Stimulated activated CD4-positive, alpha-beta T cell treated with anti-CD3 and anti-CD28 coated beads, TNF-alpha, amount 100 ng/mL, for 24 hours (primary cell): ENCODE data around the gene IGF2.
"Not testable (repeated sequence)": the region's sequence is repeated elsewhere in the genome, so short reads cannot be mapped to it uniquely, and the experiment has no call there.

Source experiments
- DNase-seq, 3 experiments: peaks; one replicate each; pipeline ENCODE4 v3.0.0-alpha.2; 2020; ENCODE audit warnings: low read depth in 3 of 3

The IGF2 gene

DNA sequence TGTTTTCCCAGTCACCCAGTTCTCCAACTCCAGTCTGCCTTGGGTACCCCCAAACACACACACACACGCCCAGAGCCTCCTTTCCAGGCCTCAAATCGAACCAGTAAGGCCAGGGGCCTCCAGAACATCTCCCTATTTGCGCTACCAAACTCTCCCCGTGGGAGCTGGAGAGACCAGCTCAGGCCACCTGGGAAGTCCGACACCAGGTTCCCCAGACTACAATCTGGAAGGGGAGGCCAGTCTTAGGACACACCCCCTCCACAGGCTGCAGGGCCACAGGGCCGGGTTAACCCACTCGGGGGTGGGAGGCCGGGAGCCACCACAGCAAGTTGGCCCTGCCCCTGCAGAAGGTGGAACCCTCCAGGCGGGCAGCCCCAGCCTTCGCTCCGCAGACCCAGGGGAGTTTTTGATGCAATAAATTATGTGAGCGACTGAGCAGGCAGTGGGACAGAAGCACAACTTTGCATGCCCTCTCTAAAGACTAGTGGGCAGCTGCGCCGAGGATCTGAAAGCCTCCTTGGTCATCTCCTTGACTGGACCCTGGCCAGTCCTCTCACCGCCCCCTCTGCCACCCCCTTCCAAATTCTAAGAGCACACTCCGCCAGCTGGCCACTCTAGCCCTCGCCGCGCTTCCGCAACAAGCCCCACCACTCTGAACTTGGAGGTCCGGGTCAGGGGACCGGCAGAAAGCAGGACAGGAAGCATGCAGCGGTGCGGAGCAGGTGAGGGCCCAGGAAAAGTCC lies 2.8 kb downstream of the IGF2 start:
- DNase-seq: no peak

DNA sequence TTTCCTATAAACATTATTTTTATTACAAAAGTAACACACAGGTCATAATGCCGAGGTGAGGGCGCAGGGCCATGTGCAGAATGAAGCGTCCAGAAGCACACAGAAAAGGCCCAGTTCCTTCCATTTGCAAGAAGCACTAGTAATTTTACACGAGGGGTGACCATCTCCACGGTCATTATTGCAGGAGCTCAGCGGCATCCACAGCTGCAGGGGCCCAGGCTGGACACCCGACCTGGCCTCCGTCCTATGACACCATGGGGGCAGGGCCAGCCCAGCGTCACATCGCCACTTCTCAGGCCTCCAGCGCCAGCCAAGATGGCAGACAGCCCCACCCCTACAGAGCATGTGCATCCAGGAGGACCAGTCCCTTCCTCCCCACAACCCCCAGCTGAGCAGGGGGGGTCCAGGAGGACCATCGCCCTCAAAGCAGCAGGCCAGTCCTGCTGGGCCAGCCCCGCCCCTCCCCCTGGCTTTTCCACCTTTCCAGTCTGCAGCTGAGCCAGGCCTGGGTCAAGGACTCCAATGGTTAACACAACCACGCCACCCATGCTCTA lies 3.5 kb downstream of the IGF2 start:
- no peak for DNase-seq

DNA sequence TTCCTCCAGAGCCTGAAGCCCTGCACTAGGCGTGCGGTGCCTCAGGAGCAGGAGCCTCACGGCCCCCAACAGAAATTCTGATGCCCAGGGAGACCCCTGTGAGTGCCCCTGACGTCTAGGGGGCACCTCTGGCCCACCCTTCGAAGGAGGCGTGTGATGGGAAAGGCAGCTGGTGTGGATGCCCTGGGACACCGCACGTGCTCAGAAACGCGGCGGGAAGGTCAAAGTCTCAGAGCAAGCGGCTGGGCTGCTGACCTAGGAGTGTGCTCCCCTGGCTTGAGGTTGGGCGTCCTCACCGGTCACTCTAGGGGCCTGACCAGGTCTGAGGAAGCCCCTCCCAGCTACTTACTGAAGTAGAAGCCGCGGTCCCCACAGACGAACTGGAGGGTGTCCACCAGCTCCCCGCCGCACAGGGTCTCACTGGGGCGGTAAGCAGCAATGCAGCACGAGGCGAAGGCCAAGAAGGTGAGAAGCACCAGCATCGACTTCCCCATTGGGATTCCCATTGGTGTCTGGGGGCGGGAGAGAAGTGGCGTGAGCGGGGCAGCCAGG lies 4.1 kb downstream of the IGF2 start:
- no peak for DNase-seq

DNA sequence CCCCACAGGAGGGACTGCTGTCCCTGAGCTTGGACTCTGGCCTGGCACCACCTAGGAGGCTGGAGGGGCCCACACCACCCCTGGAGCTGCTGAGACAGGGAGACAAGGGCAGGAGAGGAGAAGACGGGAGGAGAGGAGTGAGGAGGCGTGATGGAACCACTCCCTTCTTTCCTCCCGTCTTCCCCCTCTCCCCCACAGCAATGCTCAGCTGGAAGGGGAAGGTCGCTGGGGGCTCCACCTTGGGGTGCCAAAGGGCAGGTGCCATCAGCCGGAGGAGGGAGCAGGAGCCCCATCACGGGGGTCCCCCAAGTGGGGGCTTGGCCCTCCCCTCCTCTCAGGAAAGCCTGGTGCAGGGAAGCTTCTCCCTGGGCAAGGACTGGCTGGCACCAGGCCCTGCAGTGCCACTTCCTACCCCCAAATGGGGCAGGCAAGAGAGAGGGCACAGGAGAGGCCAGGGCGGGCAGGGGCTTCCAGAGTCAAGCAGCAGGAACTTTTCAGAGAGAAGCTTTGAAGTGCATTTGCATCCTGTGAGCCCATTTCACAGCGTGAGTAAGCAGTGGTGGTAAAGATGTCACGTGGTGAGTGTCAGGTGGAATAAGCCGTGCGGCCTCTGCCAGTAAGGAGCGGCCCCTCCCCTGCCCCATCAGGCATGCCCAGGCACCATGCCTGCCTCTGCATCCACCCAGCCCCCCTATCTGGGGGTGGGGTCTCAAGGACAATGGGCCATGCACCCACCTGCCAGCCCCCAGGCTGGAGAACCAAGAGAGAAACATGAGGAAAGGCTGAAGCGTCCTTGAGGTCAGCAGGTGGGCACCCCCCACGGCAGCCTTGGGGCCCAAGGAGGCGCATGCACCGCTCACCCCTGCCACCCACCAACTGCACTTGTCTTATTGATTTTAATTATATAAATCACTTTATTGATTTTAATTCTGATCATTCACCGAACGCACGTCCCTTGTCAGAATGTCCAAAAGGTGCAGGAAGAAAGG lies 4.9 kb downstream of the IGF2 start:
- DNase-seq: no peak

DNA sequence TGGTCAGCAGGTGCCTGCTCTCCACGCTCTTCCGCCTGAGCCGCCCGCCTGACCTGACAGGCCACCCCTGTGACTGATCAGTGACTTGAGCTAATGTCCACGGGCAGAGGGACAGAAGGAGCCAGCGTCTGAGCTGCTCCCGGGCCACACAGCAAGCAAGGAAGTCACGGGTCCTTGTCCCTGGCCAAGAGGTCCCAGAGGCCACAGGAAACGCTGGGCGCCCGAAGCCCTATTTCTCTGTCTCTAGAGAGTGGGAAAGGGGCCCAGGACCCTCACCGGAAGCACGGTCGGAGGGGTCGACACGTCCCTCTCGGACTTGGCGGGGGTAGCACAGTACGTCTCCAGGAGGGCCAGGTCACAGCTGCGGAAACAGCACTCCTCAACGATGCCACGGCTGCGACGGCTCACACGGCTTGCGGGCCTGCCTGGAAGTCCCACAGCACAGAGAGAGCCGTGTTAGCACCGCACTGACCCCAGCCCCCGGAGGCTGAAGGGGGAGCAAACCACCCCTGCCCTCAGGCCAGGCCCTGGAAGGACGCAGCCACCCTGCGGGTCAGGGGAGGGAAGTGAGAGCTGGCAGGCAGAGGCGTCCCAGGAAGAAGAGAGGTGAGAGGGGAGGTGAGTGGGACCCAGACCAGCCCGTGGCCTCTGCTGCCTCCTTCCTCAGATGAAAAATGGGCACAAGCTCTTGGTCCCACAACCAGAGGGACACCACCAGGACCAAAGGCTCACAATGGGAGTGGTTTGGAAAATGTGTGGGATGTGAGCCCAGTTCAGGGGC lies 5.8 kb downstream of the IGF2 start:
- DNase-seq: no peak

DNA sequence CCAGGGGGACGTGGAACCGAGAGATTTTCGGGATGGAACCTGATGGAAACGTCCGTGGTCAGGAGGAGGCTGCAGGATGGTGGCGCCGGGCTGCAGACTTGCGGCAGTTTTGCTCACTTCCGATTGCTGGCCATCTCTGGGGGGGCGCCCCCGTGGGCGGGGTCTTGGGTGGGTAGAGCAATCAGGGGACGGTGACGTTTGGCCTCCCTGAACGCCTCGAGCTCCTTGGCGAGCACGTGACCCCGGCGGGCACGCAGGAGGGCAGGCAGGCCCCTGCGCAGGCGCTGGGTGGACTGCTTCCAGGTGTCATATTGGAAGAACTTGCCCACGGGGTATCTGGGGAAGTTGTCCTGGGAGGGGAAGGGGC lies 6.3 kb downstream of the IGF2 start:
- no peak for DNase-seq

DNA sequence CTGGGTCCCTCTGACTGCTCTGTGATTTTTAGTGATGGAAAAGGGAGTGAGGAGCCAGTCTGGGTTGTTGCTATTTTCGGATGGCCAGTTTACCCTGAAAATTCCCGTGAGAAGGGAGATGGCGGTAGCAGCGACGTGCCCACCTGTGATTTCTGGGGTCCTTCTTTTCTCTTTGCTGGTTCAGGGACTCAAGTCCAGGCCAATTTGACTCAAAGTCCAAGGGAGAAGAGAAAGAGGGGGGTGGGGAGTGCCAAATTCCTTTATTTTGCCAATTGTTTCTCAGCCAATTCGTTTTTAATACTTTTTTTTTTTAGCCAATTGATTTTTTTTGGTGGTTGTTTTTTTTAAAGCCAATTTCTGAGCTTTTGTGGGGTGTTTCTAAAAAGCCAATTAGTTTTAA lies 6.9 kb downstream of the IGF2 start:
- DNase-seq: no peak

DNA sequence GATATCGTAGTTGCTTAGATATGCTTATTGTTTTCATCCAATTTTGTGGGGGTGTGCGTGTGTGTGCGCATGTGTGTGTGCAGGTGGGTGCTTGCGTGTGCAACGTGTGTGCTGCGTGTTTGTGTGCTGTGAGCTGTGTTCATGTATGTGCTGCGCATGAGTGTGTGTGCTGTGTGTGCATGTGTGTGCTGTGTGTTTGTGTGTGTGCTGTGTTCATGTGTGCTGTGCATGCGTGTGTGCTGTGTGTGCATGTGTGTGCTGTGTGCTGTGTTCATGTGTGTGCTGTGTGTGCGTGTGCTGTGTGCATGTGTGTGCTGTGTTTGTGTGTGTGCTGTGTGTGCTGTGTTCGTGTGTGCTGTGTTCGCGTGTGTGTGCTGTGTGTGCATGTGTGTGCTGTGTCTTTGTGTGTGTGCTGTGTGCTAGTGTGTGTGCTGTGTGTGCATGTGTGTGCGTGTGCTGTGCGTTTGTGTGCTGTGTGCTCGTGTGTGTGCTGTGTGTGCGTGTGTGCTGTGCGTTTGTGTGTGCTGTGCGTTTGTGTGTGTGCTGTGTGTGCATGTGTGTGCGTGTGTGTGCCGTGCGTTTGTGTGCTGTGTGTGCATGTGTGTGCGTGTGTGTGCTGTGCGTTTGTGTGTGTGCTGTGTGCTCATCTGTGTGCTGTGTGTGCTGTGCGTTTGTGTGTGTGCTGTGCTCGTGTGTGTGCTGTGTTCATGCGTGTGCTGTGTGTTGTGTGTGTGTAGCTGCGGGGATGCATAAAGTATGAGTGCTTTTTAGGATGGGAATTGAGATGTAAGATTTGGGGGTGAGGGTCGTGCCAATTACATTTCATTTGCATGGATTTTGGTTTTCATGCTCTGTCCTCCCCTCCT lies 7.6 kb downstream of the IGF2 start:
- no peak for DNase-seq

DNA sequence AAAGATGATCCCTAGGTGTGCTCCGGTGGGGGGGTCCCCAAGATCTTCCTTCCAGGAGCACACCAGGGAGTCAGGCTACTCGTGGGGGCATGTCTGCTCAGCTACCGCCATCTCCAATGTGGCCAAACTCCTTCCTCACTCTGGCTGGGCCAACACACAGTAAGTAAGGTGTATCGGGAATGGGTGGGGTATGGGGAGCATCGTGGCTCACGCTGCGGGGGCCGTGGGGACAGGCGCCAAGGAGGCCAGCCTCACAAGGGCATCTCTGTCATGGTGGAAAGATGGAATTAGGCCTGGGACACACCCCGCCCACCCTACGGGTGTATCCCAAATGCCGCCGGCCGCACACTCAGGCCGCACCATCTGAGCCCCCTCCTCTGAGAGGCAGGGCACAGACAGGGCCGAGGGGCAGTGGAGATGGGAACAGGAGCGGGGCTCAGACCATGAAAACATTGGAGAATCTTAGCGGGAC lies 8.3 kb downstream of the IGF2 start:
- no peak for DNase-seq

DNA sequence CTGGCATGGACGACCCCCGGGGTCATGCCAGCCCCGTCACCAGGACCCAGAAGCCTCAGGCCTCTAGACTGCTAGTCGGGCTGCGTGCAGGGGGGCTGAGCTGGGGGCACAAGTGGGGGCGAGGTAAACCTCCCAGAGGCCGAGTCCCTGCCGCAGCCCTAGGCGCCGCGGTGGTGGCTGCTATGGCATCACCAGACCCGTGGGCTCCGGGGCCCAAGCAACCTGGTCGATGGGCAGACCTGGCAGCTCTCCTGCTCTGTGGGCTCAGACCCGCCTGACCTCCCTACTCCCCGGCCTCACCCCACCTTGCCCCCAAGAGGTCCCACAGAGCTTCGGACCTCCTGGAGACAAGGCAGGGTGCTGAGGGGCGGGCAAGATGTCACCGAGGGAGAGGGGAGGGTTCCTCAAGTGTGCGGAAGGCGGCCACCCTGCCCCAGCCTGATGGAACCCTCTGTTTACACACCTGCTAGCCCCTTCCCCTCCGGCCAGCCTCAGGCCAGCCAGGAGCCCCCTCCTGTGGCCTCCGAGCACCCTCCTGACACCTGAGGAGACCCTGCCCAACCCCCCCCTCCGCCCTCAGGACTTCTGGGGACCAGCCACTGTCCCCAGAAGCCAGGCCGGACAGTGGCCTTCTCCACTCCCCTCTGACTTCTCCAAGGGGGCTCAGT lies 9.4 kb downstream of the IGF2 start:
- DNase-seq: no peak

DNA sequence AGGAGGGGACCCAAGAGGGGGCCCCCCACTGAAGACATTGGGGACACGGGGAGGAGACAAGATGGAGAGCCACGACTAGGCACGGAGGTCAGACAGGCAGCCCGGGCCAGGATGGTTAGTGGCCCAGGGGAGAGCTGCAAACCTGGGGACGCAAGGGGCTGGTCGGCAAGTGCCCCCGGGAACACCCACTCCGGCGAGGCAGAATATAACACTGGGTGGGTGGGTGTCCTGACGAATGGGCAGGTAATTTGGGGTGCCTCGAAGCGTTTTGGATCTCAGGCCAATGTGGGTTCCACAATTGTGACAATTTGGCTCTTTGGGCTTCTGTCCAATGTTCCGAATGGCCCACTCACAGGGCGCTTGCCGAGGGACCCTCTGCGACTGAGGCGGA lies 9.9 kb downstream of the IGF2 start:
- no peak for DNase-seq

DNA sequence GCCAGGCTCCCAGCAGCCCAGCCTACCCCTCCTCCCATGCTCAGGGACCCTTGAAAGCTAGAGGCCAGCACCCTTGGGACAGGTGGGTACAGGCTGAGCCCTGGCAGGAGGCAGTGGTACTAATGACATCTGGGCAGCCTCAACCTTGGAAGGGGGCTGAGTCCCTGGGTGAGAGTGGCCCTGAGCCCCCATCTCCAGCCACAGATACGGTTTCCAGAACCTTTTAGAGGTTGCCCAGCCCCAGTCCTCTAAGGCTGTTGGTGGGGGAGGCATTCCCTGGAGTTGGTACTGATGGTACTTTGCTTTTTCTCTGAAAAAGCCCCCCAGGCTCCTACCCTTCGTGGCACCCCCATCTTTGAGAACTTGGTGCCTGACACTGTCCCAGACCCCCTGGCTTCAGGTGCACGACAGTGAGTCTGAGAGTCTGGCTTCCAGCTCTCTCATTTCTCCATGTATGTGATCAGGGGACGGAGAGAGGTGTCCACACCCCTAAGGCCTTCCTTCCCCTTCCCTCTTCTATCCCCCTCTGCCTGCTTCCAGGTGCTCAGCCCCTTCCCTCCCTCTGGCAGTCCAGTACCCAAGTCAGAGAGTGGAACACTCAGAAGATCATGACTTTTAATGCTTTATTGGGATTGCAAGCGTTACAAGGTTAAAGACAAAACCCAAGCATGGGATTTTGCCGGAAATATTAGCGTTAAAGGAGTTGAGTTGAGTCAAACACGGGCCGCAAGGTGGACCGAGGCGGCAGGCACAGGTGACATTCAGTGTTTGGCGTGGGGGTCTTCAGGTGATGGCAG lies 10.5 kb downstream of the IGF2 start:
- DNase-seq: no peak

DNA sequence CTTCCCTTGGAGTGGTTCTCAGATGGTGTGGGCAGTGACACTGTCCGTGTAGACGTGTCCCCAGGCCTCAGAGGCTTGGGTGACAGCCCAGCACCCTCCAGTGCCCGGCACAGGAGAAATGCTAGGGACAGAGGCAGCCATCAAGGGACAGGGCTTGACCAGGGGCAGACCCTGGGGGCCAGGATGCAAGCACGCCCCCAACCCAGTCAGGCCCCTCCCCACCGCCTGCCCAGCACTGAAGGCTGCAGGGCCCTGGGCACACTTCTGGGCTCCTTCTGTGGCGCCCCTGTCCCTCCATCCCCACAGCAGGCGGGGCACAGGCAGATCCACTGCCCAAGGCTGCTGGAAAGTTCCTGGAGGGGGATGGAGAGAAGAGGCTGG lies 11.1 kb downstream of the IGF2 start:
- no peak for DNase-seq

DNA sequence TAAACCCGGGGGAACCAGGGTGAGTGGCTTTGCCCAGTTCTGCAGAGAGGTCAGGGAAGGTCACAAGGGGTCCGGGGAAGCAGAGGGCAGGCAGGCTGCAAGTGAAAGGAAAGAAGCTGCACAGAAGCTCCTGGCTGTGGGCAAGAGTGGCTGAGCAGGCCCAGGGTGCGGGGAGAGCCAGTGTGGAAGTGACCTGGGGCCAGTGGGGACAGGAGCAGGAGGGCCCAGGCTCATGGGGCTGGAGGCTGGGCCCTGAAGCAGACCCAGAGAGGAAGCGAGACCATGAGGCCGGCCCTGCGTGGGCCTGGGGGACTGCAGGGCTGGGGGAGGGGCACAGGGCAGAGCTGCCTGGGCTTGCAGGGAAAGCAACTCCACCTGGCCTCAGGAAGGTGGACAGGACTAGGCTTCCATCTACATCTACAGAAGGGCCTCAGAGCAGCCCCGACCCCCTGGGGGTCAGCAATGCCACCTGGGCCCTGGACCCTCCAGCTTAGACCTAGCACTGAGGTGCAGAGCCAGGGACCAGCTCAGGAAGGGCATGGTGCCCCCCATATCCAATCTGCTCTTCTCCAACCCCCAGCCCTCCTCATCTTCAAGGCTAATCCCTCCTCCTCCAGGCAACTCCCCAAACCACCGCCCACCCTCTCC lies 11.6 kb downstream of the IGF2 start:
- DNase-seq: no peak

DNA sequence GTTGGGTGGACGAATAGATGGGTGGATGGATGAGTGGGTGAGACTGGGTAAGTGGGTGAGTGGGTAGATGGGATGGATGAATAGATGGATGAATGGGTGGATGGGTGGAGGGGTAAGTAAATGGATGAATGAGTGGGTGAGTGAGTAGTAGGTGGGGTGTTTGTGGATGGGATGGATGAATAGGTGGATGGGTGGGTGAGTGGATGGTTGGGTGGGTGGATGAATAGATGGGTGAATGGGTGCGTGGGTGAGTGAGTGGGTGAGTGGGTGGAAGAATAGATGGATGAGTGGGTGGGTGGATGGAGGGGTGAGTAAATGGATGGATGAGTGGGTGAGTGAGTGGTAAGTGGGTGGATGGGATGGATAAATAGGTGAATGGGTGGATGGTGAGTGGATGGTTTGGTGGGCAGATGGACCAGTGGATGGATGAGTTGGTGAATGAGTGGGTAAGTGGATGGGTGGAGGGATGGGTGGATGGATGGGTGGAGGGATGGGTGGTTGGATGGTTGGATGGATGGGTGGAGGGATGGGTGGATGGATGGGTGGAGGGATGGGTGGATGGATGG lies 12.6 kb downstream of the IGF2 start:
- no peak for DNase-seq

DNA sequence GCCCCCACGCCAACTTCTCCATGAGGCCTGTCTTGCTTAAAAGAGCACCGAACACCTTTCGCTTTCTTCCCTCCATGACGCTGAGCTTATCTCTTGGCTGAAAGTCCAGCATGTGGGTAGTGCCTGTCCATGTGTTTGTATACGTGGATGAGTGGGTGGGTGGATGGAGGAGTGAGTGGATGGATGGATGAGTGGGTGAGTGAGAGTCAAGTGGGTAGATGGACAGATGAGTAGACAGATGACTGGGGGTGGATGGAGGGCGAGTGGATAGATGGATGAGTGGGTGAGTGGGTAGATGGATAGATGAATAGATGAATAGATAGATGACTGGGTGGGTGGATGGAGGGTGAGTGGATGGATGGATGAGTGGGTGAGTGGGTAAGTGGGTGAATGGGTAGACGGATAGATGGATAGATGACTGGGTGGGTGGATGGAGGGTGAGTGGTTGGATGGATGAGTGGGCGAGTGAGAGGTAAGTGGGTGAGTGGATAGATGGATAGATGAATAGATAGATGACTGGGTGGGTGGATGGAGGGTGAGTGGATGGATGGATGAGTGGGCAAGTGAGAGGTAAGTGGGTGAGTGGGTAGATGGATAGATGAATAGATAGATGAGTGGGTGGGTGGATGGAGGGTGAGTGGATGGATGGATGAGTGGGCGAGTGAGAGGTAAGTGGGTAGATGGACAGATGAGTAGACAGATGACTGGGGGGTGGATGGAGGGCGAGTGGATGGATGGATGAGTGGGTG lies 14.3 kb downstream of the IGF2 start:
- not testable (repeated sequence) for DNase-seq

DNA sequence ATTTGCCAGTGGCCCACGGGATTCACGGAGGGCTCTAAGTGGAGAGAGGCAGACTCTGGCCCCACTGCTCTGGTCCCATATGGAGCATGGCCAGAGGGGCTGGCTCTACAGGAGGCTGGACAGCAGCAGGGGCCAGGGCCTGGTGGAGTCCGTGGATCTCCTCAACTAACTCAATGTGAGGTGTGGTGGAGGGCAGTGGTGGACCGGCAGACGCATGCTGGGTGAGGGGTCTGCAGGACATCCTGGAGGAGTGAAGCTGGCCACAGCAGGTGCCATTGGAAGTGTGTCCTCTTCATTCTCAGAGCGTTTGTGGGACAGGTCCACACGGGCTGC lies 15.6 kb downstream of the IGF2 start:
- DNase-seq: no peak
